Motor neuron (in vitro differentiated cells): ENCODE data around the gene SIVA1. TPM values are rescaled to one million over a fixed set of nuclear protein-coding genes. Genes with fewer than 3 reads are reported as not detected.
A peak's percentile ranks its signal among the peaks of the same experiment; 100 is the strongest.
"Not testable (repeated sequence)": the region's sequence is repeated elsewhere in the genome, so short reads cannot be mapped to it uniquely, and the experiment has no call there.

Experiments used
- ATAC-seq, 8 experiments: fragments of 200-7000 bp; cut with Tn5 transposase; replicated peaks in 6 of 8; 2 replicates each; pipeline ENCODE4 v1.8.0; 2021; ENCODE audit warnings: mild to moderate bottlenecking in 8 of 8, moderate library complexity in 8 of 8
- H3K27ac ChIP-seq, 2 donors: fragments of 250-450 bp; sonication (Bioruptor Pico); 2 replicates each; pipeline ENCODE4 v1.9.0; 2021; ENCODE audit warnings: antibody characterized with exemption in 2 of 2, mild to moderate bottlenecking in 2 of 2, moderate library complexity in 1 of 2
- H3K4me1 ChIP-seq, 2 donors: fragments of 250-450 bp; sonication (Bioruptor Pico); replicated peaks in 1 of 2; 2 replicates each; pipeline ENCODE4 v1.6.1; 2021; ENCODE audit warnings: antibody characterized with exemption in 2 of 2, mild to moderate bottlenecking in 2 of 2, moderate library complexity in 1 of 2
- H3K4me3 ChIP-seq, 5 donors: fragments of 250-450 bp; sonication (Bioruptor Pico); 2 replicates each; pipeline ENCODE4 v1.9.0; 2021; ENCODE audit warnings: antibody characterized with exemption in 5 of 5, mild to moderate bottlenecking in 5 of 5, moderate library complexity in 4 of 5
- WGBS, 10 experiments: fragments of 450-650 bp; shearing (Covaris generic); methylation state at CpG; one replicate each; pipeline ENCODE4 v1.0.0; 2022; 5-methylcytosine and 5-hydroxymethylcytosine counted together
- in situ Hi-C, 9 experiments: fragments of 400-800 bp; cut with MboI; loops; one replicate each; pipeline ENCODE4 v1.15.0; 2021; ENCODE audit warnings: low sequenced_read_pairs in 9 of 9, low pct_unique_long_range_greater_than_20kb in 2 of 9; ENCODE audit not compliant: unreplicated experiment in 9 of 9
- total RNA-seq, 8 experiments: library from RNA; unstranded; fragments of 300-600 nt; gene quantifications; 2 replicates each; pipeline versions ENCODE4 v1.2.3 to v1.2.4, GENCODE V29; 2022

SIVA1 gene
- total RNA-seq, 8 experiments from 2014 or later: 41.3 to 90.2 (median 52.7) TPM

GRCh38 chr14:104742586-104743455 lies 10.1 kb upstream of the SIVA1 start:
- peak in 4 of 8 experiments; percentile 39 to 55 (median 48) for ATAC-seq
- H3K27ac ChIP-seq: no peak overlapping the region
- in situ Hi-C loops: no loop called here
- no peaks in the 10 kb centered on the region for H3K4me1 ChIP-seq
- 71 to 100% (median 90%) methylated on average over 2 to 9 of the region's 32 CpGs; no CpG with 5 or more reads in 5 of the 10 experiments for WGBS, 10 experiments
- no peak overlapping the region for H3K4me3 ChIP-seq

GRCh38 chr14:104743461-104744380 lies 9.2 kb upstream of the SIVA1 start:
- no peak overlapping the region for H3K27ac ChIP-seq
- 16 to 97% (median 84%) methylated on average over 4 to 11 of the region's 28 CpGs; no CpG with 5 or more reads in 4 of the 10 experiments for WGBS, 10 experiments
- in situ Hi-C loops: no loop called here
- H3K4me3 ChIP-seq: no peak overlapping the region
- peaks cover 0 to 4% of the 10 kb centered on the region in 2 donors for H3K4me1 ChIP-seq
- peak in 3 of 8 experiments; percentile 12 to 46 (median 15) for ATAC-seq

- ATAC-seq: no peak
- Histone ChIP-seq H3K4me3 (no peak overlapping the region), H3K27ac (no peak overlapping the region), H3K4me1 (peaks cover 0 to 4% of the 10 kb centered on the region in 2 donors)
- WGBS, 10 experiments: 56 to 92% (median 70%) methylated on average over 1 to 5 of the region's 10 CpGs; no CpG with 5 or more reads in 4 of the 10 experiments
- in situ Hi-C loops: no loop called here
Measured at GRCh38 chr14:104744484-104744883, 8.5 kb upstream of the SIVA1 start.

GRCh38 chr14:104745431-104745830 lies 7.5 kb upstream of the SIVA1 start:
- WGBS, 10 experiments: 80 to 100% (median 100%) methylated on average over 1 to 4 of the region's 9 CpGs; no CpG with 5 or more reads in 3 of the 10 experiments
- ATAC-seq: no peak
- H3K4me3 ChIP-seq: no peak overlapping the region
- in situ Hi-C loops: no loop called here
- no peak overlapping the region for H3K27ac ChIP-seq
- H3K4me1 ChIP-seq: peaks cover 0 to 4% of the 10 kb centered on the region in 2 donors

- Histone ChIP-seq H3K27ac (no peak overlapping the region), H3K4me3 (no peak overlapping the region), H3K4me1 (peaks cover 0 to 4% of the 10 kb centered on the region in 2 donors)
- 82 to 86% methylated on average over 4 of the region's 13 CpGs; no CpG with 5 or more reads in 8 of the 10 experiments for WGBS, 10 experiments
- ATAC-seq: no peak
- in situ Hi-C loops: no loop called here
Measured at GRCh38 chr14:104746071-104746545, 6.8 kb upstream of the SIVA1 start.

GRCh38 chr14:104746934-104747481 lies 5.9 kb upstream of the SIVA1 start:
- no peak for ATAC-seq
- H3K27ac ChIP-seq: no peak overlapping the region

GRCh38 chr14:104747876-104748275 lies 5.1 kb upstream of the SIVA1 start:
- no peak for ATAC-seq
- WGBS, 10 experiments: 61 to 100% (median 89%) methylated on average over 1 to 6 of the region's 9 CpGs; no CpG with 5 or more reads in 3 of the 10 experiments
- Histone ChIP-seq H3K27ac (no peak overlapping the region), H3K4me1 (peaks cover 0 to 9% of the 10 kb centered on the region in 2 donors), H3K4me3 (no peak overlapping the region)
- in situ Hi-C loops: no loop called here

More at GRCh38 chr14:104746934-104747481, 5.9 kb upstream of the SIVA1 start:
- Histone ChIP-seq H3K4me3 (no peak overlapping the region), H3K4me1 (peaks cover 0 to 7% of the 10 kb centered on the region in 2 donors)
- 31 to 100% (median 86%) methylated on average over 1 to 7 of the region's 7 CpGs for WGBS, 10 experiments
- in situ Hi-C loops: no loop called here

- H3K27ac ChIP-seq: no peak overlapping the region
- WGBS, 10 experiments: 0 to 45% methylated on average over 1 to 2 of the region's 11 CpGs; no CpG with 5 or more reads in 8 of the 10 experiments
- H3K4me3 ChIP-seq: no peak overlapping the region
- H3K4me1 ChIP-seq: peaks cover 4 to 11% of the 10 kb centered on the region in 2 donors
- in situ Hi-C loops: no loop called here
- no peak for ATAC-seq
Measured at GRCh38 chr14:104749111-104749649, 3.8 kb upstream of the SIVA1 start.

- 31 to 100% (median 83%) methylated on average over 1 to 4 of the region's 12 CpGs; no CpG with 5 or more reads in 3 of the 10 experiments for WGBS, 10 experiments
- H3K27ac ChIP-seq: no peak overlapping the region
- H3K4me3 ChIP-seq: no peak overlapping the region
- peaks cover 10 to 16% of the 10 kb centered on the region in 2 donors for H3K4me1 ChIP-seq
- in situ Hi-C loops: no loop called here
- ATAC-seq: no peak
Measured at GRCh38 chr14:104750056-104750752, 2.7 kb upstream of the SIVA1 start.

GRCh38 chr14:104750753-104751057 lies 2.2 kb upstream of the SIVA1 start:
- ATAC-seq, in situ Hi-C loops, H3K4me3 ChIP-seq, H3K27ac ChIP-seq: not testable (repeated sequence)
- H3K4me1 ChIP-seq: peaks cover 10 to 16% of the 10 kb centered on the region in 2 donors
- WGBS, 10 experiments: 0 to 100% (median 82%) methylated on average over 1 to 2 of the region's 5 CpGs; no CpG with 5 or more reads in 4 of the 10 experiments

- WGBS, 10 experiments: 34 to 100% (median 52%) methylated on average over 1 to 11 of the region's 90 CpGs; no CpG with 5 or more reads in 5 of the 10 experiments
- peaks cover 10 to 16% of the 10 kb centered on the region in 2 donors for H3K4me1 ChIP-seq
Measured at GRCh38 chr14:104751539-104752422, 1.2 kb upstream of the SIVA1 start.

More at GRCh38 chr14:104751539-104752422, 1.2 kb upstream of the SIVA1 start:
- in situ Hi-C loops: no loop called here
- Histone ChIP-seq H3K4me3 (peak overlapping the region; percentile 73 to 95 (median 93)), H3K27ac (peak overlapping the region; percentile 43 to 77)
- ATAC-seq: no peak
